H9 (cell line): ENCODE measurements around the gene IQGAP2. TPM values are rescaled to one million over a fixed set of nuclear protein-coding genes. Genes with fewer than 3 reads are reported as not detected.

Experiments used
- DNase-seq: peaks from one replicate; pipeline ENCODE4 v3.0.0-alpha.2; 2017
- H2AFZ ChIP-seq: one replicate; pipeline ENCODE4 v1.6.1; 2013; ENCODE audit warnings: mild to moderate bottlenecking, low read length, control low read depth, moderate library complexity
- H2AK5ac ChIP-seq: 2 replicates; pipeline ENCODE4 v1.6.1; 2013; ENCODE audit warnings: low read length, control low read depth, mixed read lengths; ENCODE audit not compliant: insufficient read length
- H2BK120ac ChIP-seq: one replicate; pipeline ENCODE4 v1.6.1; 2013; ENCODE audit warnings: low read depth, mild to moderate bottlenecking, low read length, control low read depth, inconsistent platforms; ENCODE audit not compliant: poor library complexity, severe bottlenecking
- H2BK12ac ChIP-seq: 2 replicates; pipeline ENCODE4 v1.6.1; 2013; ENCODE audit warnings: low read length, control low read depth, mixed read lengths, low read depth; ENCODE audit not compliant: insufficient read length
- H2BK15ac ChIP-seq: 2 replicates; pipeline ENCODE4 v1.6.1; 2013; ENCODE audit warnings: low read depth, low read length, control low read depth
- H2BK20ac ChIP-seq: one replicate; pipeline ENCODE4 v1.6.1; 2013; ENCODE audit warnings: low read depth, mild to moderate bottlenecking, low read length, control low read depth, inconsistent platforms; ENCODE audit not compliant: poor library complexity, severe bottlenecking
- H2BK5ac ChIP-seq: 2 replicates; pipeline ENCODE4 v1.6.1; 2013; ENCODE audit warnings: low read length, control low read depth, mixed read lengths; ENCODE audit not compliant: insufficient read length
- H3K14ac ChIP-seq: 2 replicates; pipeline ENCODE4 v1.6.1; 2013; ENCODE audit warnings: low read length, control low read depth; ENCODE audit not compliant: insufficient read depth
- H3K18ac ChIP-seq: 2 replicates; pipeline ENCODE4 v1.6.1; 2013; ENCODE audit warnings: low read depth, mild to moderate bottlenecking, mixed read lengths, low read length, control low read depth; ENCODE audit not compliant: insufficient read length
- H3K23ac ChIP-seq: 2 replicates; pipeline ENCODE4 v1.6.1; 2013; ENCODE audit warnings: low read length, control low read depth, mixed read lengths, low read depth; ENCODE audit not compliant: insufficient read length
- H3K23me2 ChIP-seq: 2 replicates; pipeline ENCODE4 v1.6.1; 2013; ENCODE audit warnings: low read depth, mild to moderate bottlenecking, mixed read lengths, low read length, control low read depth; ENCODE audit not compliant: insufficient read length, poor library complexity, severe bottlenecking
- H3K27ac ChIP-seq: 2 replicates; pipeline ENCODE4 v1.5.1; 2013; ENCODE audit warnings: low read length, control low read depth, mixed read lengths, low read depth; ENCODE audit not compliant: insufficient read length
- H3K27me3 ChIP-seq: 2 replicates; pipeline ENCODE4 v1.6.1; 2013; ENCODE audit warnings: low read length, control low read depth, inconsistent platforms; ENCODE audit not compliant: insufficient read depth
- H3K4ac ChIP-seq: 2 replicates; pipeline ENCODE4 v1.6.1; 2013; ENCODE audit warnings: low read depth, mild to moderate bottlenecking, control low read depth, inconsistent platforms, low read length, moderate library complexity
- H3K4me1 ChIP-seq: 2 replicates; pipeline ENCODE4 v1.6.1; 2013; ENCODE audit warnings: low read length, control low read depth, inconsistent platforms; ENCODE audit not compliant: insufficient read depth
- H3K4me2 ChIP-seq: 2 replicates; pipeline ENCODE4 v1.6.1; 2013; ENCODE audit warnings: low read length, control low read depth, mixed read lengths; ENCODE audit not compliant: insufficient read length, insufficient read depth
- H3K56ac ChIP-seq: 2 replicates; pipeline ENCODE4 v1.6.1; 2013; ENCODE audit warnings: low read depth, mild to moderate bottlenecking, mixed read lengths, low read length, control low read depth; ENCODE audit not compliant: insufficient read length
- H3K79me1 ChIP-seq: 2 replicates; pipeline ENCODE4 v1.6.1; 2013; ENCODE audit warnings: low read depth, mild to moderate bottlenecking, moderate library complexity, low read length, control low read depth, inconsistent platforms; ENCODE audit not compliant: insufficient read depth, poor library complexity, severe bottlenecking
- H3K79me2 ChIP-seq: 2 replicates; pipeline ENCODE4 v1.6.1; 2013; ENCODE audit warnings: low read length, control low read depth, inconsistent platforms; ENCODE audit not compliant: insufficient read depth
- H3K9ac ChIP-seq: 2 replicates; pipeline ENCODE4 v1.6.1; 2013; ENCODE audit warnings: low read length, control low read depth, mixed read lengths; ENCODE audit not compliant: insufficient read length; ENCODE audit errors: extremely low read depth
- H3K9me3 ChIP-seq: one replicate; pipeline ENCODE4 v1.6.1; 2013; ENCODE audit warnings: low read depth, low read length, inconsistent platforms; ENCODE audit not compliant: control insufficient read depth
- H3T11ph ChIP-seq: one replicate; pipeline ENCODE4 v1.6.1; 2013; ENCODE audit warnings: mild to moderate bottlenecking, low read length, control low read depth, inconsistent platforms
- H4K20me1 ChIP-seq: one replicate; pipeline ENCODE4 v1.6.1; 2013; ENCODE audit not compliant: control insufficient read depth, insufficient read length, insufficient read depth
- H4K5ac ChIP-seq: 2 replicates; pipeline ENCODE4 v1.6.1; 2013; ENCODE audit warnings: low read depth, mild to moderate bottlenecking, mixed read lengths, low read length, control low read depth; ENCODE audit not compliant: insufficient read length
- H4K8ac ChIP-seq: replicated peaks from 2 replicates; pipeline ENCODE4 v1.6.1; 2013; ENCODE audit warnings: low read length, control low read depth, mixed read lengths, low read depth; ENCODE audit not compliant: insufficient read length
- H4K91ac ChIP-seq: 2 replicates; pipeline ENCODE4 v1.6.1; 2013; ENCODE audit warnings: low read depth, mild to moderate bottlenecking, moderate library complexity, mixed read lengths, low read length, control low read depth; ENCODE audit not compliant: insufficient read length
- H3K27ac Mint-ChIP-seq, 3 experiments: 2 replicates in 2 of 3; 3 replicates in 1 of 3; pipeline ENCODE4 v1.8.0; 2020 to 2021; ENCODE audit warnings: mixed read lengths in 3 of 3, mild to moderate bottlenecking in 1 of 3, moderate library complexity in 1 of 3
- H3K27me3 Mint-ChIP-seq: 2 replicates; pipeline ENCODE4 v1.8.0; 2021; ENCODE audit warnings: low read depth, mild to moderate bottlenecking, moderate library complexity, mixed read lengths
- H3K36me3 Mint-ChIP-seq, 3 experiments: 2 replicates in 2 of 3; 3 replicates in 1 of 3; pipeline ENCODE4 v1.8.0; 2020 to 2021; ENCODE audit warnings: low read depth in 3 of 3, mixed read lengths in 3 of 3; ENCODE audit not compliant: insufficient read depth in 1 of 3
- H3K4me1 Mint-ChIP-seq, 2 experiments: 2 replicates each; pipeline ENCODE4 v1.8.0; 2020; ENCODE audit warnings: mixed read lengths in 2 of 2
- H3K4me3 Mint-ChIP-seq, 2 experiments: 2 replicates in 1 of 2; 3 replicates in 1 of 2; pipeline ENCODE4 v1.8.0; 2020 to 2021; ENCODE audit warnings: mild to moderate bottlenecking in 2 of 2, mixed read lengths in 2 of 2, moderate library complexity in 1 of 2
- H3K9me3 Mint-ChIP-seq, 2 experiments: 2 replicates in 1 of 2; 3 replicates in 1 of 2; pipeline ENCODE4 v1.8.0; 2020; ENCODE audit warnings: mild to moderate bottlenecking in 2 of 2, mixed read lengths in 2 of 2, moderate library complexity in 1 of 2
- CTCF ChIP-seq: fragments of 200-600 bp; sonication (generic); conservative IDR thresholded peaks from 3 replicates; pipeline ENCODE4 v1.8.0; 2021; ENCODE audit warnings: antibody characterized with exemption, mild to moderate bottlenecking
- WGBS: extraction: QIAGEN DNeasy Blood & Tissue Kit; methylation state at CpG from one replicate; pipeline ENCODE4 v1.1.7; 2013; ENCODE audit warnings: missing lambda C conversion rate, low lambda C conversion rate, mixed read lengths; ENCODE audit not compliant: insufficient read length; ENCODE audit errors: extremely low coverage; 5-methylcytosine and 5-hydroxymethylcytosine counted together
- total RNA-seq: library from RNA; stranded (reverse); gene quantifications from 2 replicates; pipeline ENCODE4 v1.2.1, GENCODE V29; 2021

The IQGAP2 gene
- total RNA-seq, 1 experiment from 2014 or later = 22.5 TPM

- Mint-ChIP-seq H3K9me3 (peaks cover 14 to 16% of the 10 kb centered on the region in 2 experiments; a peak in 4 of 5 replicates), H3K27ac (peak overlapping the region in 1 of 3 experiments; percentile 19; a peak in 1 of 7 replicates), H3K4me3 (no peak overlapping the region), H3K27me3 (no peaks in the 10 kb centered on the region), H3K4me1 (peaks cover 11 to 15% of the 10 kb centered on the region in 2 experiments), H3K36me3 (peaks cover 12 to 17% (median 14%) of the 10 kb centered on the region in 3 experiments; a peak in 6 of 7 replicates)
- H3K9me3 ChIP-seq = no peaks in the 10 kb centered on the region
- H3K79me1 ChIP-seq = no peaks in the 10 kb centered on the region
- H2BK20ac ChIP-seq = no peak overlapping the region
- no peak for DNase-seq
- no peak overlapping the region for H3K56ac ChIP-seq
- H4K20me1 ChIP-seq = no peaks in the 10 kb centered on the region
- H2BK5ac ChIP-seq = no peak overlapping the region
- H3K4me2 ChIP-seq = no peak overlapping the region
- TF ChIP-seq CTCF = no peak
- H3K79me2 ChIP-seq = peaks cover 2% of the 10 kb centered on the region; the same call in 1 of the 2 replicates
- no peak overlapping the region for H3K23ac ChIP-seq
- no peak overlapping the region for H2BK120ac ChIP-seq
- H4K5ac ChIP-seq = no peak overlapping the region
- no peak overlapping the region for H2AK5ac ChIP-seq
- H2BK12ac ChIP-seq = no peak overlapping the region
- no peak overlapping the region for H4K91ac ChIP-seq
- no peak overlapping the region for H3T11ph ChIP-seq
- H2BK15ac ChIP-seq = no peak overlapping the region
- H3K4ac ChIP-seq = no peak overlapping the region
- no peak overlapping the region for H4K8ac ChIP-seq
- H3K4me1 ChIP-seq = peaks cover 10% of the 10 kb centered on the region; the same call in 1 of the 2 replicates
- H3K27ac ChIP-seq = no peak overlapping the region
- H3K14ac ChIP-seq = no peak overlapping the region
- H3K9ac ChIP-seq = no peak overlapping the region
- WGBS = no CpG with 5 or more reads among the region's 3 CpGs
- H3K18ac ChIP-seq = no peak overlapping the region
- no peaks in the 10 kb centered on the region for H3K27me3 ChIP-seq
- H2AFZ ChIP-seq = no peak overlapping the region
- H3K23me2 ChIP-seq = peaks cover 4% of the 10 kb centered on the region
These were observed 144.9 kb downstream of the IQGAP2 start for GRCh38 chr5:76547891-76548524.
